Measurements from ENCODE around the gene ZNF679.
"Not testable (repeated sequence)": the region's sequence is repeated elsewhere in the genome, so short reads cannot be mapped to it uniquely, and the experiment has no call there.

ZNF679 gene

DNA sequence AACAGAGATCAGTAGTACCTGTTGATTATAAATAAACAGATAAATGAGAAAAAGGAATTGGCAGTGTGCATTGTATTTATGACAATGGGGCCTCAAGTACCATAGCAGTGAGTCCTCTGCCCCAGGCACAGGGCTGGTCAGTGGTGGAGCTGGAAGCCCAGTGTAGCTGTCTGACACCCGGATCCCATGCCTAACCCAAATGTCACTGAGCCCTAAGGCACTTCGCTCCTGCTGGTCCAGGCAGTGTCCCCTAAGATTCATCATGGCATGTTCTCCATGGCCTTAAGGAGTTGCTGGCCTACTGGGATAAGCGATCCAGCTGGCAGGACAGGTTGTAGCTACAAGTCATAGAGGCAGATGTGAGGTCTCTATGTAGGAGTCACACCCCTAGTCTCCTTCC is 82.2 kb downstream of the ZNF679 start:
- DNase-seq, result no peak

DNA sequence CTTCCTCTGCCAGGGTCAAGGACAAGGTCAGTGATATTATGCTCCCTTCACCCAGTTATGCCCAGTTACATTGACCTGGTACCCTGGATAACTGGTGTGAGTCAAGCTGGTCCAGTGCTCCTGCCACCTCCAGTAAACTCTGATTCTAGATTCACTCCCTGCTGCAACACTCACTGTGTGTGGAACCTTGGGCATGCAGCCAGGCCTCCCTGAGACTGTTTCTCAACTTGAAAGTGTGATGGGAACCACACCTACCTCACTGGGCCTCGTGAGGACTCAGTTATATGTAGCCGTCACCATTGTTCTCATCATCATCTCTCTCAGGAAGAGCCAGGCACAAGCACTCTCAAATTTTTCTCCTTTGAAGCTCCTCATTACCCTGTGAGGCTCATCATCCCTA is 84.6 kb downstream of the ZNF679 start:
- no peak for DNase-seq

DNA sequence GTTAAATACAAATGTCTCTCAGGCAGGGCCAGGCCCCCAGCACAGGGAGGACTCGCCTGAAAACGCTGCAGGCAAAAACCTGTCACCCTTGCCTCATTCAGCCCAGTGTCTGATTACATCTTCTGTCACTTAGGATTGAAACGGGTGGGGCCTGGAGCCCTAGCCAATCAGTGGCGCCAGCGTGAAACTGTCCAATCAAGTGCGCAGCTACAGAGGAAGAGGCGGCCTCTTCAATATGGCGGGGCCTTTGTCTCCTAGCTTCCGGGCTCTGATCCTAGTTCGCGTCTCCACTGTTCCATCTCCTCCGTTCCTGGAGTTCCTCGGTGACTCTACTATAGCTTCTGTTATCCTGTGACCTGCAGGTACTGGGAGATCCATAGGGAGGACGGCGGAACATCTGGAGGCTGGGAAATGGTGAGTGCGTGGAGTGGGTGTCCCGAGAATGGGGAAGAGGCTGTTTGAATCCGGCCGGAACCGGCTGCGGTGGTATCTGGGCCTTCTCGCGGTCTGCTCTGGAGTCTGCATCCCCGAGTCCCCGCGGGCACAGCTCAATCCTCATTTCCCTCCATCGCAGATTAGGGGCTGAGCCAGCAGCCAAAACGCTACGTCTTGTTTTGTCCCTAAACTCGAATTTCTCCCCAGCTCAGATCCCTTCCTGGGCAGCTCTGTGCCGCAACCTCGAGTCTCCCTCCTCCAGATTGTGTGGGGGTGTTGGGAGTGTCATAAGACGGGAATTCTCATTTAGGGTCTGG is 85.6 kb downstream of the ZNF679 start, which contains the start of gene ZNF736:
Gene ZNF736 (plus strand): TSS at position 222 of the 752 bp plus-strand sequence. CDS start 190 bp downstream, at position 412.
- peak; percentile 95 for DNase-seq

DNA sequence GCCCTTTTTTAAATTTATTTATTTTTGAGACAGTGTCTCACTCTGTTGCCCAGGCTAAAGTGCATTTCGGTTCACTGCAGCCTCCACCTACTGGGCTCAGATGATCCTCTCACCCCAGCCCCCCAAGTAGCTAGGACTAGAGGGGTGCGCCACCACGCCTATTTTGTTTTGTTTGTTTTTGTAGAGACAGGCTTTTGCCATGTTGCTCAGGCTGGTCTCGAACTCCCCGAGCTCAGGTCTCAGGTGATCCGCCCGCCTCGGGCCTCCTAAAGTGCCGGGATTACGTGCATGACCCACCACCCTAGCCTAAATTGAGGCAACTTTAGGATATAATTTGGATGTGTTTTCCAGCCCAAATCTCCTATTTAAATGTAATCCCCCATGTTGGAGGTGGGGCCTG is 86.3 kb downstream of the ZNF679 start:
- no peak for DNase-seq

GRCh38 chr7:64316031-64316742 is 87.9 kb downstream of the ZNF679 start:
- DNase-seq, result not testable (repeated sequence)
